A673 (cell line): ENCODE data around the gene CHTOP.

Experiments
- EZH2 ChIP-seq: fragments of 200-600 bp; sonication (generic); IDR thresholded peaks from 2 replicates; pipeline ENCODE4 v1.6.1; 2017; ENCODE audit warnings: borderline replicate concordance, low read depth, mild to moderate bottlenecking, mixed read lengths, antibody characterized with exemption, low read length; ENCODE audit not compliant: poor library complexity, severe bottlenecking
- TF ChIP-seq, protein P1 (sequence below): fragments of 300-800, 200-600 bp; sonication (generic); conservative IDR thresholded peaks from 2 replicates; pipeline ENCODE4 v1.5.1; 2017; ENCODE audit warnings: low read depth, mild to moderate bottlenecking, antibody characterized with exemption, low read length, moderate library complexity, mixed read lengths

DNA sequence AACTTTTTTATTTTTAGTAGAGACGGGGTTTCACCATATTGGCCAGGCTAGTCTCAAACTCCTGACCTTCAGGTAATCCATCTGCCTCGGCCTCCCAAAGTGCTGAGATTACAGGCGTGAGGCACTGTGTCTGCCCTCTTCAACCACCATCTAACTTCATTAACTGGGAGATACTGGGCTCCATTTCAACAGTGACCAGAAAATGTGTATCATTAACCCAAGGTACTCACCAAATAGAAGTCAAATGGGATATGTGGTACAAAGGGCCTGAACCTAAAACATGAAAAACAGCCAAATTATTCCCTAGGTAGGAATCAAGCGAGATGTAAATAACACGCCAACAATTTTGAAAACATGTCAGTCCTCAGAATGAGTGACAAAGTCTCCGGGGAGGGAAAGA is 35.7 kb downstream of the CHTOP start:
- TF ChIP-seq, protein P1, sequence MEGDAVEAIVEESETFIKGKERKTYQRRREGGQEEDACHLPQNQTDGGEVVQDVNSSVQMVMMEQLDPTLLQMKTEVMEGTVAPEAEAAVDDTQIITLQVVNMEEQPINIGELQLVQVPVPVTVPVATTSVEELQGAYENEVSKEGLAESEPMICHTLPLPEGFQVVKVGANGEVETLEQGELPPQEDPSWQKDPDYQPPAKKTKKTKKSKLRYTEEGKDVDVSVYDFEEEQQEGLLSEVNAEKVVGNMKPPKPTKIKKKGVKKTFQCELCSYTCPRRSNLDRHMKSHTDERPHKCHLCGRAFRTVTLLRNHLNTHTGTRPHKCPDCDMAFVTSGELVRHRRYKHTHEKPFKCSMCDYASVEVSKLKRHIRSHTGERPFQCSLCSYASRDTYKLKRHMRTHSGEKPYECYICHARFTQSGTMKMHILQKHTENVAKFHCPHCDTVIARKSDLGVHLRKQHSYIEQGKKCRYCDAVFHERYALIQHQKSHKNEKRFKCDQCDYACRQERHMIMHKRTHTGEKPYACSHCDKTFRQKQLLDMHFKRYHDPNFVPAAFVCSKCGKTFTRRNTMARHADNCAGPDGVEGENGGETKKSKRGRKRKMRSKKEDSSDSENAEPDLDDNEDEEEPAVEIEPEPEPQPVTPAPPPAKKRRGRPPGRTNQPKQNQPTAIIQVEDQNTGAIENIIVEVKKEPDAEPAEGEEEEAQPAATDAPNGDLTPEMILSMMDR: no peak
- TF ChIP-seq EZH2: no peak
